Stimulated activated naive CD8-positive, alpha-beta T cell treated with anti-CD3 and anti-CD28 coated beads, Interleukin-15, Interleukin-2, amounts not matched to agents 100 ng/mL and 50 ng/mL, for 24 hours (primary cell): Measurements from ENCODE around the gene SOX10.

Source experiments
- H3K27ac Mint-ChIP-seq: one replicate; pipeline ENCODE4 v1.8.0; 2021; ENCODE audit warnings: mild to moderate bottlenecking, mixed read lengths
- H3K27me3 Mint-ChIP-seq: one replicate; pipeline ENCODE4 v1.8.0; 2021; ENCODE audit warnings: mixed read lengths
- H3K36me3 Mint-ChIP-seq: one replicate; pipeline ENCODE4 v1.8.0; 2021; ENCODE audit warnings: low read depth, mixed read lengths
- H3K4me1 Mint-ChIP-seq: one replicate; pipeline ENCODE4 v1.8.0; 2021; ENCODE audit warnings: low read depth, mixed read lengths
- H3K4me3 Mint-ChIP-seq: one replicate; pipeline ENCODE4 v1.8.0; 2021; ENCODE audit warnings: mild to moderate bottlenecking, mixed read lengths
- H3K9me3 Mint-ChIP-seq: one replicate; pipeline ENCODE4 v1.8.0; 2021; ENCODE audit warnings: mixed read lengths

Gene SOX10

DNA sequence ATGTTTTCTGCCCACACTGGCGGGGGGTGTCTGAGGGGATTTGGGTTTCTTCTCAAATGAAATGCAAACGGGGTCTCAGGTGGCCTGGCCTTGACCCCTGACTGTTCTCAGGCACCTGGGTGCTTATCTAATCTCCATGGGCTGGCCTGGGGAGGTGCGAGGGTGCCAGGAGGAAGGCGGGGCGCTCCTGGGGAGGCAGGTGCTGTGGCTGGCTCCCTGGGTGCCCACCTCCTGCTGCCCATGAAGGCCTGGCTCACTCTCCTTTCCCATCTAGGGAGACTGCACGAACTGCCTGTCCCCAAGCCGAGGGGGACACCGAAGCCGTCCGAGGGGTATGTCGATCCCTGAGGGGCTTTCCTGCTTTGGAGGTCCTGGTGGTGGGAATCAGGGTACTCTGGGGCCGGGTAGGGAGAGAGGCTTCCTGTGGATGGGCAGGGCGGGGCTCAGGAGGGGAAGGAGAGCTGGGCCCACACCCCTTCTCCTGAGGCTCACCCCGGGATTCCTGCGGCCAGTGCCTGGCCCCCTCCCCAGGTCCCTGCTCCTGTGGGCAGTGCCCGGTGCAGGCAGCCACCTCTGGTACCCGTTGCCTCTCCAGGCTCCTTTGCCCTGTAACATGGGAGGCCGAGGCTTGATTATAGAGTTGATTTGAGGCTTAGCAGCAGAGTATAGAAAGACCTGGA lies 59.8 kb downstream of the SOX10 start:
- peaks cover 21% of the 10 kb centered on the region for H3K36me3 Mint-ChIP-seq
- no peaks in the 10 kb centered on the region for H3K27me3 Mint-ChIP-seq
- no peak overlapping the region for H3K4me3 Mint-ChIP-seq
- H3K27ac Mint-ChIP-seq: no peak overlapping the region
- H3K9me3 Mint-ChIP-seq: no peaks in the 10 kb centered on the region
- peaks cover 5% of the 10 kb centered on the region for H3K4me1 Mint-ChIP-seq

- Mint-ChIP-seq H3K27me3 (no peaks in the 10 kb centered on the region), H3K36me3 (peaks cover 18% of the 10 kb centered on the region), H3K4me1 (peaks cover 5% of the 10 kb centered on the region), H3K9me3 (no peaks in the 10 kb centered on the region), H3K4me3 (no peak overlapping the region), H3K27ac (no peak overlapping the region)
Measured at GRCh38 chr22:37923927-37924326, 60.4 kb downstream of the SOX10 start.
